Measurements from ENCODE around the gene ECEL1. TPM values are rescaled to one million over a fixed set of nuclear protein-coding genes. Genes with fewer than 3 reads are reported as not detected.
A peak's percentile ranks its signal among the peaks of the same experiment; 100 is the strongest.

The ECEL1 gene
- total RNA-seq (2014; rRNA removed; shearing (Covaris generic)) (17.5 and 18.0 TPM in 2 replicates), polyA plus RNA-seq (2016; fragmentation: Nextera tagmentation; extraction: Ambion mirVana) (6.7 and 9.3 TPM in 2 replicates)
- long read RNA-seq, partial matches to known transcripts: 0 of 1 reads
- long read RNA-seq, other reads (novel, unspliced or antisense): 0 of 1 reads

- H3K27me3 Mint-ChIP-seq (ENCODE audit: insufficient read depth, low read depth, poor library complexity): peaks cover 76% of the 10 kb centered on the region
- Histone ChIP-seq H3K4me3 (peak within 1 kb of the TSS; percentile 62), H3K27ac (ENCODE audit: low read depth) (no peak within 1 kb of the TSS), H3K79me2 (replicated peaks; ENCODE audit: insufficient read depth) (no peaks in the 10 kb centered on the region), H3F3A (replicated peaks; ENCODE audit: low read depth) (0 out of 2 replicates have a peak, but pooled peaks cover 5% of the 10 kb centered on the region), H3K36me3 (ENCODE audit: insufficient read depth) (no peaks in the 10 kb centered on the region), H3K4me2 (peak within 1 kb of the TSS; percentile 85), H4K20me1 (replicated peaks; ENCODE audit: insufficient read depth) (no peaks in the 10 kb centered on the region), H3K4me1 (ENCODE audit: insufficient read depth) (peaks cover 19% of the 10 kb centered on the region), H3K27me3 (ENCODE audit: insufficient read depth) (peaks cover 67% of the 10 kb centered on the region), H2AFZ (peak within 1 kb of the TSS; percentile 99), H3K9me2 (ENCODE audit: insufficient read depth) (no peaks in the 10 kb centered on the region)
- H3K36me3 Mint-ChIP-seq (ENCODE audit: low read depth): no peaks in the 10 kb centered on the region; the same call in 2 of the 3 replicates
- H3K27ac Mint-ChIP-seq: no peak within 1 kb of the TSS
- peaks cover 30% of the 10 kb centered on the region for H3K4me1 Mint-ChIP-seq
- no peaks in the 10 kb centered on the region for H3K9me3 Mint-ChIP-seq
- TF ChIP-seq ZNF114 (CRISPR knock-in tag; IDR thresholded peaks at IDR 0.05): no peak
- TF ChIP-seq ZNF462 (CRISPR knock-in tag; IDR thresholded peaks at IDR 0.05): no peak
- TF ChIP-seq EZH2phosphoT487 (IDR thresholded peaks at IDR 0.05; ENCODE audit: unreplicated experiment): peak; percentile 17
- peak; percentile 1 for TF ChIP-seq EZH2 (IDR thresholded peaks at IDR 0.05; ENCODE audit: low read depth, unreplicated experiment)
- TF ChIP-seq CREB1 (CRISPR knock-in tag; IDR thresholded peaks at IDR 0.05; ENCODE audit: low read depth): no peak
- ATAC-seq (peak; percentile 7), DNase-seq (ENCODE audit: low spot score) (peak; percentile 66)
- peak within 1 kb of the TSS; percentile 69 for H3K4me3 Mint-ChIP-seq
These were observed at the start of gene ECEL1 for GRCh38 chr2:232487385-232488096. Gene ECEL1 (minus strand): TSS chr2:232487834. CDS start chr2:232486653, 1,181 bp downstream.
